Stomach (tissue), 4 donors: ENCODE data around the gene C6orf15.
"Not testable (repeated sequence)": the region's sequence is repeated elsewhere in the genome, so short reads cannot be mapped to it uniquely, and the experiment has no call there.

Experiments
- CTCF ChIP-seq, 7 experiments: fragments of 450-650 bp in 4 of 7; fragments of 200-600 bp in 3 of 7; sonication (generic) in 3 of 7; IDR thresholded peaks; one replicate each; pipeline ENCODE4 v1.5.1; 2016 to 2019; ENCODE audit warnings: antibody characterized with exemption in 7 of 7, control low read depth in 2 of 7, mild to moderate bottlenecking in 1 of 7
- EP300 ChIP-seq: sonication (generic); formaldehyde crosslinking; IDR thresholded peaks from one replicate; pipeline ENCODE4 v1.6.1; 2017; ENCODE audit warnings: antibody characterized with exemption
- POLR2A ChIP-seq, 4 donors: fragments of 450-650 bp; IDR thresholded peaks; one replicate each; pipeline ENCODE4 v1.6.1; 2016; ENCODE audit warnings: antibody characterized with exemption in 4 of 4, control low read depth in 2 of 4, mild to moderate bottlenecking in 1 of 4, moderate library complexity in 1 of 4
- POLR2AphosphoS5 ChIP-seq, 3 donors: sonication (generic); formaldehyde crosslinking; IDR thresholded peaks; one replicate each; pipeline ENCODE4 v1.6.1; 2016; ENCODE audit warnings: antibody characterized with exemption in 3 of 3

- TF ChIP-seq CTCF (IDR thresholded peaks at IDR 0.05); POLR2AphosphoS5 (IDR thresholded peaks at IDR 0.05); POLR2A (IDR thresholded peaks at IDR 0.05); EP300: not testable (repeated sequence)
Measured at GRCh38 chr6:31067028-31067427, 45.3 kb downstream of the C6orf15 start.
